Measurements from ENCODE around the gene MYO9A. TPM values are rescaled to one million over a fixed set of nuclear protein-coding genes. Genes with fewer than 3 reads are reported as not detected.
"Not testable (repeated sequence)": the region's sequence is repeated elsewhere in the genome, so short reads cannot be mapped to it uniquely, and the experiment has no call there.

The MYO9A gene
- polyA plus RNA-seq, 1 experiment: 15.2 TPM

DNA sequence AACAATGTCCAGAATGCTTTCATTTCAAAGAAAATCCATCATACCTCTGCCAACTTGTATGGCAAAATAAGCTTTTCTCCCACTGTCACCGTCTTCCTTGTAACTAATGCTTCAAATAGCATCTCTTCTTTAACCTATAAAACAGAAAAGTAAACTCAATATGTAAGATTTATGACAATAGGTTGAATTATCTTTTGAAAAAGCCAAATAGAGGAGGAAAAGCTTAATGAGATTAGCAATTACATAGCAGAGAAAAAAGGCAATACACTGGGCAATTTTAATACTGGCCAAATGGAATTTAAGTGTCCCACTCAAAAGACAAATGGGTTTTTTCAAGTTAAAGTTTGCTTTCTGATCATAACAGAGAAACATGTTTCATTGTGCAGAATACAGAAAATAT, 118.1 kb downstream of the MYO9A start:
- H3K27ac ChIP-seq (ENCODE audit: low read depth, low read length): no peak overlapping the region
- H3K9me3 ChIP-seq (ENCODE audit: control insufficient read depth, insufficient read depth, low read length): no peaks in the 10 kb centered on the region
- ChIA-PET POLR2A (interaction anchor here (0.6 kb wide), 1 partner anchor 43 kb away, joined by 3 read pairs; no protein-coding TSS in a partner anchor), CTCF (no interaction called here)
- no peak for DNase-seq (ENCODE audit: low read depth, low spot score)
- TF ChIP-seq, protein P1, sequence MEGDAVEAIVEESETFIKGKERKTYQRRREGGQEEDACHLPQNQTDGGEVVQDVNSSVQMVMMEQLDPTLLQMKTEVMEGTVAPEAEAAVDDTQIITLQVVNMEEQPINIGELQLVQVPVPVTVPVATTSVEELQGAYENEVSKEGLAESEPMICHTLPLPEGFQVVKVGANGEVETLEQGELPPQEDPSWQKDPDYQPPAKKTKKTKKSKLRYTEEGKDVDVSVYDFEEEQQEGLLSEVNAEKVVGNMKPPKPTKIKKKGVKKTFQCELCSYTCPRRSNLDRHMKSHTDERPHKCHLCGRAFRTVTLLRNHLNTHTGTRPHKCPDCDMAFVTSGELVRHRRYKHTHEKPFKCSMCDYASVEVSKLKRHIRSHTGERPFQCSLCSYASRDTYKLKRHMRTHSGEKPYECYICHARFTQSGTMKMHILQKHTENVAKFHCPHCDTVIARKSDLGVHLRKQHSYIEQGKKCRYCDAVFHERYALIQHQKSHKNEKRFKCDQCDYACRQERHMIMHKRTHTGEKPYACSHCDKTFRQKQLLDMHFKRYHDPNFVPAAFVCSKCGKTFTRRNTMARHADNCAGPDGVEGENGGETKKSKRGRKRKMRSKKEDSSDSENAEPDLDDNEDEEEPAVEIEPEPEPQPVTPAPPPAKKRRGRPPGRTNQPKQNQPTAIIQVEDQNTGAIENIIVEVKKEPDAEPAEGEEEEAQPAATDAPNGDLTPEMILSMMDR (IDR thresholded peaks at IDR 0.05; ENCODE audit: low read depth, low read length): no peak
- no peak overlapping the region for H3K4me3 ChIP-seq (ENCODE audit: low read depth, low read length)
- H3K27me3 ChIP-seq (ENCODE audit: control insufficient read depth, insufficient read depth, low read length): no peaks in the 10 kb centered on the region

DNA sequence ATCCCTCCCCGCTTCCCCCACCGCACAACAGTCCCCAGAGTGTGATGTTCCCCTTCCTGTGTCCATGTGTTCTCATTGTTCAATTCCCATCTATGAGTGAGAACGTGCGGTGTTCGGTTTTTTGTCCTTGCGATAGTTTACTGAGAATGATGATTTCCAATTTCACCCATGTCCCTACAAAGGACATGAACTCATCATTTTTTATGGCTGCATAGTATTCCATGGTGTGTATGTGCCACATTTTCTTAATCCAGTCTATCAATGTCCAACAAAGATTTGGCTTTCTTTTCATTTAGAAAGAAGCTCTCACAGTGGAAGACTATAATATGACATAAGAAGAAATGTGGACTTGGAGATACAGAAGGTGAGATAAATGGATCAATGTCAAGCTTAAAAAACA, 119.2 kb downstream of the MYO9A start:
- H3K9me3 ChIP-seq (ENCODE audit: control insufficient read depth, insufficient read depth, low read length); H3K4me3 ChIP-seq (ENCODE audit: low read depth, low read length); H3K27ac ChIP-seq (ENCODE audit: low read depth, low read length); POLR2A ChIA-PET; CTCF ChIA-PET; DNase-seq (ENCODE audit: low read depth, low spot score); H3K27me3 ChIP-seq (ENCODE audit: control insufficient read depth, insufficient read depth, low read length): not testable (repeated sequence)

DNA sequence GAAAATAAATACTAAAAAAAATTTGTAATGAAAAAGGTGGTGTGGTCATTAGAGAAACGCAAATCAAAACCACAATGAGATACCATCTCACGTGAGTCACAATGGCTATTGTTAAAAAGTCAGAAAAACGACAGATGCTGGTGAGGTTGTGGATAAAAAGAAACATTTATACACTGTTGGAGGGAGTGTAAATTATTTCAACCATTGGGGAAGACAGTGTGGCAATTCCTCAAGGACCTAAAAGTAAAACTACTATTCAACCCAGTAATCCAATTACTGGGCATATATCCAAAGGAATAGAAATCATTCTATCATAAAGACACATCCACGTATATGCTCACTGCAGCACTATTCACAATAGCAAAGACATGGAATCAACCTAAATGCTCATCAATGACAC, 120.3 kb downstream of the MYO9A start:
- CTCF ChIA-PET: no interaction called here

DNA sequence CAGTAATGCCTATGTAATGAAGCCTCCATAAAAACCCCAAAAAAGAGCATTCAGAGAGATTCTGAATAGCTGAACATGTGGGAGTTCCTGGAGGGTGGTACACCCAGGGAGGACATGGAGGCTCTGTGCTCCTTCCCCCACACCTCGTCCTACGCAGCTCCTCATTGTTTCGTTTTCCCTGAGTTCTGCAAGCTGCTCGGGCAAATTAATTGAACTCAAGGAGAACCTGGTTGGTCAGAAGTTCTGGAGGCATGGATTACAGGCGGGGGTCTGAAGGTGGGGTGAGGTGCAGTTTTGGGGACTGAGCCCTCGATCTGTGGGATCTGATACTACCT, 142.2 kb downstream of the MYO9A start:
- H3K9me3 ChIP-seq (ENCODE audit: control insufficient read depth, insufficient read depth, low read length): no peaks in the 10 kb centered on the region
- no peak overlapping the region for H3K4me3 ChIP-seq (ENCODE audit: low read depth, low read length)
- TF ChIP-seq, protein P1 (IDR thresholded peaks at IDR 0.05; ENCODE audit: low read depth, low read length): no peak
- no peak for DNase-seq (ENCODE audit: low read depth, low spot score)
- POLR2A ChIA-PET: no interaction called here
- CTCF ChIA-PET: no interaction called here
- no peak overlapping the region for H3K27ac ChIP-seq (ENCODE audit: low read depth, low read length)
- H3K27me3 ChIP-seq (ENCODE audit: control insufficient read depth, insufficient read depth, low read length): no peaks in the 10 kb centered on the region

More for the DNA sequence above, 120.3 kb downstream of the MYO9A start:
- no peaks in the 10 kb centered on the region for H3K9me3 ChIP-seq (ENCODE audit: control insufficient read depth, insufficient read depth, low read length)
- H3K27ac ChIP-seq (ENCODE audit: low read depth, low read length): no peak overlapping the region
- no peak for DNase-seq (ENCODE audit: low read depth, low spot score)
- no peak overlapping the region for H3K4me3 ChIP-seq (ENCODE audit: low read depth, low read length)
- no peaks in the 10 kb centered on the region for H3K27me3 ChIP-seq (ENCODE audit: control insufficient read depth, insufficient read depth, low read length)
- TF ChIP-seq, protein P1 (IDR thresholded peaks at IDR 0.05; ENCODE audit: low read depth, low read length): no peak
- POLR2A ChIA-PET: no interaction called here

GRCh38 chr15:71974211-71974610, 143.7 kb downstream of the MYO9A start:
- ChIA-PET POLR2A (no interaction called here), CTCF (no interaction called here)
- TF ChIP-seq, protein P1 (IDR thresholded peaks at IDR 0.05; ENCODE audit: low read depth, low read length): no peak
- H3K9me3 ChIP-seq (ENCODE audit: control insufficient read depth, insufficient read depth, low read length): no peaks in the 10 kb centered on the region
- no peaks in the 10 kb centered on the region for H3K27me3 ChIP-seq (ENCODE audit: control insufficient read depth, insufficient read depth, low read length)
- no peak overlapping the region for H3K27ac ChIP-seq (ENCODE audit: low read depth, low read length)
- DNase-seq (ENCODE audit: low read depth, low spot score): no peak
- H3K4me3 ChIP-seq (ENCODE audit: low read depth, low read length): no peak overlapping the region

DNA sequence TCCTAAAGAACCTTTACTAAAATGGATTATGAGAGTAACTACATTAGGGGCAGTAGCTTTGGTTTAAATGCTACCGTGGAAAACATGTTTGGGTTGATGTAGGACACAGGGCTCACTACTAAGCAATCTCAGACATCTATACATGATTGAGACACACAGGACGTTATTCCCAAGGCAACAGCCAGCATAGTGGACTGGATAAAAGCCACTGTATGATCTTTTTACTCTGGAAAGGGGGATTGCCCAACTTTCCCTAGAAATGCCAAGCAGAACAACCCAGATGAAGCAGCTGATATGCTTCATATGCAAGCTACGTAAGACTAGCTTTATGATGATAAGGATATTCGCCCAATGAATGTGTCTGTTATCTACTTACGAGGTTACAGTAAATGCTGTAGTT, 144.6 kb downstream of the MYO9A start:
- no peak overlapping the region for H3K4me3 ChIP-seq (ENCODE audit: low read depth, low read length)
- ChIA-PET CTCF (no interaction called here), POLR2A (no interaction called here)
- no peaks in the 10 kb centered on the region for H3K9me3 ChIP-seq (ENCODE audit: control insufficient read depth, insufficient read depth, low read length)
- H3K27ac ChIP-seq (ENCODE audit: low read depth, low read length): no peak overlapping the region
- no peaks in the 10 kb centered on the region for H3K27me3 ChIP-seq (ENCODE audit: control insufficient read depth, insufficient read depth, low read length)
- no peak for DNase-seq (ENCODE audit: low read depth, low spot score)
- TF ChIP-seq, protein P1 (IDR thresholded peaks at IDR 0.05; ENCODE audit: low read depth, low read length): no peak

Measured in AG04450 (cell line).